SJCRH30 (cell line): ENCODE results near the gene MLH1. TPM values are rescaled to one million over a fixed set of nuclear protein-coding genes. Genes with fewer than 3 reads are reported as not detected.
A peak's percentile ranks its signal among the peaks of the same experiment; 100 is the strongest.
"Not testable (repeated sequence)": the region's sequence is repeated elsewhere in the genome, so short reads cannot be mapped to it uniquely, and the experiment has no call there.

Experiments used
- DNase-seq, 2 experiments: peaks; one replicate each; pipeline ENCODE4 v3.0.0-alpha.2; 2015 to 2020
- H3K27ac ChIP-seq: fragments of 250-450 bp; sonication (Bioruptor Pico); 2 replicates; pipeline ENCODE4 v1.5.1; 2020; ENCODE audit warnings: mild to moderate bottlenecking, moderate library complexity
- H3K27me3 ChIP-seq: fragments of 250-450 bp; sonication (Bioruptor Pico); 2 replicates; pipeline ENCODE4 v1.5.1; 2020; ENCODE audit warnings: mild to moderate bottlenecking, moderate library complexity
- H3K36me3 ChIP-seq: fragments of 250-450 bp; sonication (Bioruptor Pico); 2 replicates; pipeline ENCODE4 v1.5.1; 2020; ENCODE audit warnings: mild to moderate bottlenecking, moderate library complexity
- H3K4me1 ChIP-seq: fragments of 250-450 bp; sonication (Bioruptor Pico); 2 replicates; pipeline ENCODE4 v1.5.1; 2020; ENCODE audit warnings: mild to moderate bottlenecking, moderate library complexity
- H3K4me3 ChIP-seq: fragments of 250-450 bp; sonication (Bioruptor Pico); 2 replicates; pipeline ENCODE4 v1.5.1; 2020; ENCODE audit warnings: mild to moderate bottlenecking, moderate library complexity
- H3K9me3 ChIP-seq: fragments of 250-450 bp; sonication (Bioruptor Pico); replicated peaks from 2 replicates; pipeline ENCODE4 v1.5.1; 2020; ENCODE audit warnings: mild to moderate bottlenecking, moderate library complexity
- total RNA-seq: library from RNA; depleted of rRNA; stranded (reverse); fragments of >200 nt; shearing (Covaris generic); gene quantifications from 2 replicates; pipeline ENCODE4 v1.2.3, GENCODE V29; 2014

The MLH1 gene
- total RNA-seq, 1 experiment from 2014 or later, result 40.7 TPM

- Histone ChIP-seq H3K36me3 (peaks cover 40% of the 10 kb centered on the region), H3K4me3 (no peak overlapping the region), H3K27me3 (no peaks in the 10 kb centered on the region), H3K27ac (no peak overlapping the region), H3K4me1 (no peaks in the 10 kb centered on the region), H3K9me3 (no peaks in the 10 kb centered on the region)
- DNase-seq, result no peak
Measured at GRCh38 chr3:37039161-37039846, 46.0 kb downstream of the MLH1 start.

GRCh38 chr3:37040231-37040630 lies 46.9 kb downstream of the MLH1 start:
- H3K27me3 ChIP-seq, result no peaks in the 10 kb centered on the region
- no peaks in the 10 kb centered on the region for H3K9me3 ChIP-seq
- DNase-seq, result no peak
- no peak overlapping the region for H3K4me3 ChIP-seq
- H3K27ac ChIP-seq, result no peak overlapping the region
- no peaks in the 10 kb centered on the region for H3K4me1 ChIP-seq
- H3K36me3 ChIP-seq, result peaks cover 36% of the 10 kb centered on the region

GRCh38 chr3:37041546-37042195 lies 48.4 kb downstream of the MLH1 start:
- Histone ChIP-seq H3K9me3 (no peaks in the 10 kb centered on the region), H3K27me3 (no peaks in the 10 kb centered on the region), H3K4me3 (no peak overlapping the region), H3K4me1 (no peaks in the 10 kb centered on the region), H3K27ac (no peak overlapping the region), H3K36me3 (peaks cover 28% of the 10 kb centered on the region)
- no peak for DNase-seq

- not testable (repeated sequence) for H3K27me3 ChIP-seq, DNase-seq, H3K27ac ChIP-seq, H3K4me3 ChIP-seq, H3K9me3 ChIP-seq, H3K4me1 ChIP-seq
- H3K36me3 ChIP-seq, result peaks cover 26% of the 10 kb centered on the region
Measured at GRCh38 chr3:37042712-37043111, 49.4 kb downstream of the MLH1 start.

- Histone ChIP-seq H3K9me3 (no peaks in the 10 kb centered on the region), H3K4me3 (no peak overlapping the region), H3K4me1 (peaks cover 10% of the 10 kb centered on the region), H3K27me3 (no peaks in the 10 kb centered on the region), H3K36me3 (peaks cover 41% of the 10 kb centered on the region), H3K27ac (no peak overlapping the region)
- no peak for DNase-seq
Measured at GRCh38 chr3:37050282-37050681, 57.0 kb downstream of the MLH1 start.

- no peak overlapping the region for H3K27ac ChIP-seq
- peaks cover 10% of the 10 kb centered on the region for H3K4me1 ChIP-seq
- H3K4me3 ChIP-seq, result no peak overlapping the region
- no peaks in the 10 kb centered on the region for H3K27me3 ChIP-seq
- no peaks in the 10 kb centered on the region for H3K9me3 ChIP-seq
- DNase-seq, result no peak
- peaks cover 39% of the 10 kb centered on the region for H3K36me3 ChIP-seq
Measured at GRCh38 chr3:37052860-37053259, 59.5 kb downstream of the MLH1 start.

- Histone ChIP-seq H3K27me3 (no peaks in the 10 kb centered on the region), H3K36me3 (peaks cover 44% of the 10 kb centered on the region)
- DNase-seq, result no peak
Measured at GRCh38 chr3:37053337-37053736, 60.0 kb downstream of the MLH1 start.

GRCh38 chr3:37053753-37054152 lies 60.4 kb downstream of the MLH1 start:
- DNase-seq, result no peak
- Histone ChIP-seq H3K27me3 (no peaks in the 10 kb centered on the region), H3K36me3 (peaks cover 44% of the 10 kb centered on the region), H3K4me1 (peaks cover 10% of the 10 kb centered on the region), H3K4me3 (no peak overlapping the region), H3K9me3 (no peaks in the 10 kb centered on the region), H3K27ac (no peak overlapping the region)

More at GRCh38 chr3:37053337-37053736, 60.0 kb downstream of the MLH1 start:
- Histone ChIP-seq H3K4me1 (peaks cover 10% of the 10 kb centered on the region), H3K9me3 (no peaks in the 10 kb centered on the region), H3K4me3 (no peak overlapping the region), H3K27ac (no peak overlapping the region)

GRCh38 chr3:37054370-37054769 lies 61.1 kb downstream of the MLH1 start:
- peak in 1 of 2 experiments; percentile 43 for DNase-seq
- no peak overlapping the region for H3K4me3 ChIP-seq
- peaks cover 10% of the 10 kb centered on the region for H3K4me1 ChIP-seq
- H3K27ac ChIP-seq, result no peak overlapping the region
- no peaks in the 10 kb centered on the region for H3K27me3 ChIP-seq
- H3K36me3 ChIP-seq, result peaks cover 41% of the 10 kb centered on the region
- no peaks in the 10 kb centered on the region for H3K9me3 ChIP-seq

- peaks cover 34% of the 10 kb centered on the region for H3K36me3 ChIP-seq
- not testable (repeated sequence) for DNase-seq, H3K27ac ChIP-seq, H3K9me3 ChIP-seq, H3K27me3 ChIP-seq, H3K4me3 ChIP-seq
- peaks cover 10% of the 10 kb centered on the region for H3K4me1 ChIP-seq
Measured at GRCh38 chr3:37055077-37055476, 61.8 kb downstream of the MLH1 start.

GRCh38 chr3:37056826-37057225 lies 63.5 kb downstream of the MLH1 start:
- Histone ChIP-seq H3K27me3 (no peaks in the 10 kb centered on the region), H3K4me1 (peaks cover 10% of the 10 kb centered on the region), H3K27ac (no peak overlapping the region), H3K36me3 (peaks cover 24% of the 10 kb centered on the region), H3K9me3 (no peaks in the 10 kb centered on the region), H3K4me3 (no peak overlapping the region)
- DNase-seq, result no peak

GRCh38 chr3:37058117-37058516 lies 64.8 kb downstream of the MLH1 start:
- H3K9me3 ChIP-seq, result no peaks in the 10 kb centered on the region
- H3K27ac ChIP-seq, result no peak overlapping the region
- H3K36me3 ChIP-seq, result peaks cover 22% of the 10 kb centered on the region
- H3K4me1 ChIP-seq, result peaks cover 10% of the 10 kb centered on the region
- H3K27me3 ChIP-seq, result no peaks in the 10 kb centered on the region
- H3K4me3 ChIP-seq, result no peak overlapping the region
- no peak for DNase-seq

GRCh38 chr3:37064747-37065146 lies 71.4 kb downstream of the MLH1 start:
- Histone ChIP-seq H3K4me3 (no peak overlapping the region), H3K36me3 (peaks cover 3% of the 10 kb centered on the region; the same call in 1 of the 2 replicates), H3K4me1 (no peaks in the 10 kb centered on the region), H3K27me3 (no peaks in the 10 kb centered on the region), H3K9me3 (no peaks in the 10 kb centered on the region), H3K27ac (no peak overlapping the region)
- DNase-seq, result no peak

GRCh38 chr3:37067577-37067976 lies 74.3 kb downstream of the MLH1 start:
- Histone ChIP-seq H3K27me3 (no peaks in the 10 kb centered on the region), H3K4me3 (no peak overlapping the region), H3K4me1 (peaks cover 10% of the 10 kb centered on the region), H3K9me3 (no peaks in the 10 kb centered on the region), H3K27ac (no peak overlapping the region), H3K36me3 (peaks cover 3% of the 10 kb centered on the region; the same call in 1 of the 2 replicates)
- no peak for DNase-seq

- Histone ChIP-seq H3K9me3 (no peaks in the 10 kb centered on the region), H3K27me3 (no peaks in the 10 kb centered on the region), H3K27ac (no peak overlapping the region), H3K4me3 (no peak overlapping the region), H3K4me1 (peaks cover 13% of the 10 kb centered on the region), H3K36me3 (peaks cover 3% of the 10 kb centered on the region; the same call in 1 of the 2 replicates)
- no peak for DNase-seq
Measured at GRCh38 chr3:37068031-37068430, 74.7 kb downstream of the MLH1 start.
